K562 (cell line): ENCODE results near the gene RAD1. TPM values are rescaled to one million over a fixed set of nuclear protein-coding genes. Genes with fewer than 3 reads are reported as not detected.
A peak's percentile ranks its signal among the peaks of the same experiment; 100 is the strongest.

Experiments
- BHLHE40 ChIP-seq: IDR thresholded peaks from 2 replicates; pipeline ENCODE4 v1.6.1; 2011; ENCODE audit warnings: low read length, improper control_type of control experiment
- FOXK1 ChIP-seq: sonication (generic); formaldehyde crosslinking; IDR thresholded peaks from 2 replicates; pipeline ENCODE4 v1.8.0; 2022; ENCODE audit warnings: missing genetic modification reagents, mild to moderate bottlenecking, borderline replicate concordance
- MAZ ChIP-seq, 2 experiments: fragments of 450-650 bp in 1 of 2; sonication (generic) in 1 of 2; formaldehyde crosslinking; IDR thresholded peaks in 1 of 2; conservative IDR thresholded peaks in 1 of 2; 2 replicates each; pipeline versions ENCODE4 v1.4.0 to v1.5.0; 2020; ENCODE audit warnings: mild to moderate bottlenecking in 1 of 2, missing genetic modification reagents in 1 of 2
- MLX ChIP-seq, 2 experiments: fragments of 450-650 bp in 1 of 2; sonication (generic) in 1 of 2; formaldehyde crosslinking; conservative IDR thresholded peaks; 2 replicates each; pipeline versions ENCODE4 v1.4.0 to v1.8.1; 2020 to 2022; ENCODE audit warnings: mild to moderate bottlenecking in 1 of 2, missing genetic modification reagents in 1 of 2
- NR2F6 ChIP-seq: fragments of 450-650 bp; formaldehyde crosslinking; IDR thresholded peaks from 2 replicates; pipeline ENCODE4 v1.4.0; 2020; ENCODE audit warnings: mild to moderate bottlenecking
- PHB2 ChIP-seq: fragments of 450-650 bp; IDR thresholded peaks from 2 replicates; pipeline ENCODE4 v1.6.1; 2017; ENCODE audit warnings: low read depth
- PTTG1 ChIP-seq: fragments of 450-650 bp; IDR thresholded peaks from 2 replicates; pipeline ENCODE4 v1.6.1; 2016; ENCODE audit warnings: low read depth, mild to moderate bottlenecking, missing genetic modification characterization, missing compliant biosample characterization
- RB1 ChIP-seq: fragments of 450-650 bp; IDR thresholded peaks from 2 replicates; pipeline ENCODE4 v1.6.1; 2017; ENCODE audit warnings: low read depth, mild to moderate bottlenecking
- SMARCA5 ChIP-seq: fragments of 450-650 bp; IDR thresholded peaks from 2 replicates; pipeline ENCODE4 v1.6.1; 2016
- TCF15 ChIP-seq: fragments of 250-450 bp; sonication (Bioruptor Pico); IDR thresholded peaks from 2 replicates; pipeline ENCODE4 v1.8.0; 2022; ENCODE audit warnings: moderate library complexity, mild to moderate bottlenecking, inconsistent platforms
- TRIM28 ChIP-seq: fragments of 450-650 bp; IDR thresholded peaks from 2 replicates; pipeline ENCODE4 v1.6.1; 2017
- ZFP1 ChIP-seq: fragments of 450-650 bp; formaldehyde crosslinking; IDR thresholded peaks from 2 replicates; pipeline ENCODE4 v1.4.0; 2020; ENCODE audit warnings: mild to moderate bottlenecking, mixed read lengths
- ZNF175 ChIP-seq: fragments of 200-800 bp; sonication (Bioruptor generic); IDR thresholded peaks from 2 replicates; pipeline ENCODE4 v1.6.1; 2016; ENCODE audit warnings: low read depth, mild to moderate bottlenecking, missing genetic modification characterization, missing compliant biosample characterization
- ZNF696 ChIP-seq: fragments of 250-450 bp; sonication (Bioruptor Pico); conservative IDR thresholded peaks from 2 replicates; pipeline ENCODE4 v1.4.0; 2020; ENCODE audit warnings: mild to moderate bottlenecking, moderate library complexity
- polyA plus RNA-seq, 8 experiments: library from polyadenylated mRNA; depleted of rRNA in 4 of 8; stranded (reverse) in 5 of 8; unstranded in 3 of 8; fragments of >200 nt; fragmentation: Nextera tagmentation in 2 of 8; fragmentation: Illumina TruSeq in 1 of 8; extraction: Ambion mirVana in 2 of 8; extraction: Trizol in 1 of 8; gene quantifications; 2 replicates each; pipeline versions ENCODE4 v1.2.1 to v1.2.3, GENCODE V29; 2011 to 2014; ENCODE audit warnings: inconsistent platforms in 1 of 8, missing spikeins in 1 of 8
- total RNA-seq, 7 experiments: library from RNA; depleted of rRNA in 6 of 7; stranded (reverse); fragments of >200 nt in 6 of 7; fragmentation: Illumina TruSeq in 2 of 7; extraction: Trizol in 2 of 7; gene quantifications; 2 replicates each; pipeline versions ENCODE4 v1.2.1 to v1.2.3, GENCODE V29; 2011 to 2021; ENCODE audit warnings: low replicate concordance in 1 of 7
- TF ChIP-seq, protein P1 (sequence below), 2 experiments: fragments of 450-650 bp; formaldehyde crosslinking in 1 of 2; IDR thresholded peaks; 2 replicates each; pipeline versions ENCODE4 v1.4.0 to v1.6.1; 2014 to 2020; ENCODE audit warnings: mild to moderate bottlenecking in 2 of 2, borderline replicate concordance in 1 of 2, low read depth in 1 of 2
- TF ChIP-seq, protein P2 (sequence below): sonication (generic); formaldehyde crosslinking; IDR thresholded peaks from 2 replicates; pipeline ENCODE4 v1.8.0; 2022; ENCODE audit warnings: missing genetic modification reagents, mild to moderate bottlenecking, borderline replicate concordance

The RAD1 gene
- total and polyA plus RNA-seq, 9 of the 15 experiments (the other 6 are each of a cell fraction or from before 2014, with no cell fraction given), result 44.5 to 148 (median 60.8) TPM

- TF ChIP-seq RB1 (no peak), ZNF696 (CRISPR knock-in tag) (no peak), MAZ (CRISPR knock-in tag; conservative IDR thresholded peaks at IDR 0.05 in 1 of 2, IDR thresholded peaks at IDR 0.05 in 1 of 2) (peak in 1 of 2 experiments; percentile 73; a peak in 1 of 4 replicates), PHB2 (no peak), TRIM28 (no peak), NR2F6 (CRISPR knock-in tag) (no peak), SMARCA5 (no peak), TCF15 (CRISPR knock-in tag) (no peak), MLX (CRISPR knock-in tag; conservative IDR thresholded peaks at IDR 0.05) (no peak), PTTG1 (tag) (no peak), BHLHE40 (no peak), FOXK1 (CRISPR knock-in tag) (no peak), ZNF175 (CRISPR knock-in tag) (no peak), ZFP1 (no peak)
- TF ChIP-seq, protein P1, sequence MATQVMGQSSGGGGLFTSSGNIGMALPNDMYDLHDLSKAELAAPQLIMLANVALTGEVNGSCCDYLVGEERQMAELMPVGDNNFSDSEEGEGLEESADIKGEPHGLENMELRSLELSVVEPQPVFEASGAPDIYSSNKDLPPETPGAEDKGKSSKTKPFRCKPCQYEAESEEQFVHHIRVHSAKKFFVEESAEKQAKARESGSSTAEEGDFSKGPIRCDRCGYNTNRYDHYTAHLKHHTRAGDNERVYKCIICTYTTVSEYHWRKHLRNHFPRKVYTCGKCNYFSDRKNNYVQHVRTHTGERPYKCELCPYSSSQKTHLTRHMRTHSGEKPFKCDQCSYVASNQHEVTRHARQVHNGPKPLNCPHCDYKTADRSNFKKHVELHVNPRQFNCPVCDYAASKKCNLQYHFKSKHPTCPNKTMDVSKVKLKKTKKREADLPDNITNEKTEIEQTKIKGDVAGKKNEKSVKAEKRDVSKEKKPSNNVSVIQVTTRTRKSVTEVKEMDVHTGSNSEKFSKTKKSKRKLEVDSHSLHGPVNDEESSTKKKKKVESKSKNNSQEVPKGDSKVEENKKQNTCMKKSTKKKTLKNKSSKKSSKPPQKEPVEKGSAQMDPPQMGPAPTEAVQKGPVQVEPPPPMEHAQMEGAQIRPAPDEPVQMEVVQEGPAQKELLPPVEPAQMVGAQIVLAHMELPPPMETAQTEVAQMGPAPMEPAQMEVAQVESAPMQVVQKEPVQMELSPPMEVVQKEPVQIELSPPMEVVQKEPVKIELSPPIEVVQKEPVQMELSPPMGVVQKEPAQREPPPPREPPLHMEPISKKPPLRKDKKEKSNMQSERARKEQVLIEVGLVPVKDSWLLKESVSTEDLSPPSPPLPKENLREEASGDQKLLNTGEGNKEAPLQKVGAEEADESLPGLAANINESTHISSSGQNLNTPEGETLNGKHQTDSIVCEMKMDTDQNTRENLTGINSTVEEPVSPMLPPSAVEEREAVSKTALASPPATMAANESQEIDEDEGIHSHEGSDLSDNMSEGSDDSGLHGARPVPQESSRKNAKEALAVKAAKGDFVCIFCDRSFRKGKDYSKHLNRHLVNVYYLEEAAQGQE (IDR thresholded peaks at IDR 0.05; ENCODE audit: borderline replicate concordance), result peak; percentile 49; the same call in 1 of the 2 replicates
- TF ChIP-seq, protein P1 (CRISPR knock-in tag; IDR thresholded peaks at IDR 0.05; ENCODE audit: low read depth), result no peak
- TF ChIP-seq, protein P2, sequence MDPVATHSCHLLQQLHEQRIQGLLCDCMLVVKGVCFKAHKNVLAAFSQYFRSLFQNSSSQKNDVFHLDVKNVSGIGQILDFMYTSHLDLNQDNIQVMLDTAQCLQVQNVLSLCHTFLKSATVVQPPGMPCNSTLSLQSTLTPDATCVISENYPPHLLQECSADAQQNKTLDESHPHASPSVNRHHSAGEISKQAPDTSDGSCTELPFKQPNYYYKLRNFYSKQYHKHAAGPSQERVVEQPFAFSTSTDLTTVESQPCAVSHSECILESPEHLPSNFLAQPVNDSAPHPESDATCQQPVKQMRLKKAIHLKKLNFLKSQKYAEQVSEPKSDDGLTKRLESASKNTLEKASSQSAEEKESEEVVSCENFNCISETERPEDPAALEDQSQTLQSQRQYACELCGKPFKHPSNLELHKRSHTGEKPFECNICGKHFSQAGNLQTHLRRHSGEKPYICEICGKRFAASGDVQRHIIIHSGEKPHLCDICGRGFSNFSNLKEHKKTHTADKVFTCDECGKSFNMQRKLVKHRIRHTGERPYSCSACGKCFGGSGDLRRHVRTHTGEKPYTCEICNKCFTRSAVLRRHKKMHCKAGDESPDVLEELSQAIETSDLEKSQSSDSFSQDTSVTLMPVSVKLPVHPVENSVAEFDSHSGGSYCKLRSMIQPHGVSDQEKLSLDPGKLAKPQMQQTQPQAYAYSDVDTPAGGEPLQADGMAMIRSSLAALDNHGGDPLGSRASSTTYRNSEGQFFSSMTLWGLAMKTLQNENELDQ (CRISPR knock-in tag), result no peak
Measured at GRCh38 chr5:34895641-34896419, 19.5 kb downstream of the RAD1 start (continued).
